Mesendoderm (in vitro differentiated cells): Measurements from ENCODE around the gene FGFBP3.
"Not testable (repeated sequence)": the region's sequence is repeated elsewhere in the genome, so short reads cannot be mapped to it uniquely, and the experiment has no call there.

Source experiments
- DNase-seq: peaks from one replicate; pipeline ENCODE4 v3.0.0; 2013
- H2AK5ac ChIP-seq: 2 replicates; pipeline ENCODE4 v1.6.1; 2013; ENCODE audit warnings: low read length, inconsistent platforms
- H2BK120ac ChIP-seq: 2 replicates; pipeline ENCODE4 v1.6.1; 2013; ENCODE audit warnings: low read depth, mild to moderate bottlenecking, low read length, moderate library complexity, mixed read lengths
- H2BK15ac ChIP-seq: replicated peaks from 2 replicates; pipeline ENCODE4 v1.6.1; 2013; ENCODE audit warnings: low read depth, mild to moderate bottlenecking, moderate library complexity
- H2BK5ac ChIP-seq: 2 replicates; pipeline ENCODE4 v1.6.1; 2013; ENCODE audit warnings: low read length, inconsistent platforms
- H3K18ac ChIP-seq: 2 replicates; pipeline ENCODE4 v1.6.1; 2013; ENCODE audit warnings: mild to moderate bottlenecking, low read length, mixed read lengths
- H3K23ac ChIP-seq: one replicate; pipeline ENCODE4 v1.6.1; 2013; ENCODE audit warnings: low read length
- H3K27ac ChIP-seq: 2 replicates; pipeline ENCODE4 v1.5.1; 2013; ENCODE audit warnings: low read depth, mild to moderate bottlenecking, inconsistent platforms, low read length, moderate library complexity
- H3K27me3 ChIP-seq: 2 replicates; pipeline ENCODE4 v1.6.1; 2013; ENCODE audit warnings: low read length, control low read depth, mild to moderate bottlenecking, inconsistent platforms; ENCODE audit not compliant: insufficient read depth, poor library complexity
- H3K36me3 ChIP-seq: 2 replicates; pipeline ENCODE4 v1.6.1; 2013; ENCODE audit warnings: low read length, inconsistent platforms; ENCODE audit not compliant: control insufficient read depth, insufficient read depth
- H3K4ac ChIP-seq: one replicate; pipeline ENCODE4 v1.6.1; 2013; ENCODE audit warnings: low read depth, mild to moderate bottlenecking, low read length, moderate library complexity
- H3K4me1 ChIP-seq: 2 replicates; pipeline ENCODE4 v1.6.1; 2013; ENCODE audit warnings: low read depth, low read length, inconsistent platforms; ENCODE audit not compliant: control insufficient read depth
- H3K4me2 ChIP-seq: 2 replicates; pipeline ENCODE4 v1.6.1; 2013; ENCODE audit warnings: low read length
- H3K4me3 ChIP-seq: 2 replicates; pipeline ENCODE4 v1.5.1; 2013; ENCODE audit warnings: mild to moderate bottlenecking, low read length
- H3K56ac ChIP-seq: one replicate; pipeline ENCODE4 v1.6.1; 2013; ENCODE audit warnings: low read length
- H3K79me1 ChIP-seq: 2 replicates; pipeline ENCODE4 v1.6.1; 2013; ENCODE audit warnings: low read length, inconsistent platforms
- H3K79me2 ChIP-seq: 2 replicates; pipeline ENCODE4 v1.6.1; 2013; ENCODE audit warnings: mild to moderate bottlenecking, low read length; ENCODE audit not compliant: control insufficient read depth, insufficient read depth
- H3K9ac ChIP-seq: 2 replicates; pipeline ENCODE4 v1.6.1; 2013; ENCODE audit warnings: low read length, inconsistent platforms
- H4K5ac ChIP-seq: one replicate; pipeline ENCODE4 v1.6.1; 2013; ENCODE audit warnings: low read length
- H4K8ac ChIP-seq: one replicate; pipeline ENCODE4 v1.6.1; 2013; ENCODE audit warnings: low read depth, mild to moderate bottlenecking, control low read depth, low read length, moderate library complexity
- WGBS: extraction: QIAGEN DNeasy Blood & Tissue Kit; methylation state at CpG from one replicate; pipeline ENCODE4 v1.1.7; 2013; ENCODE audit warnings: low lambda C conversion rate, missing lambda C conversion rate; ENCODE audit not compliant: insufficient coverage; ENCODE audit errors: extremely low coverage; 5-methylcytosine and 5-hydroxymethylcytosine counted together

FGFBP3 gene

GRCh38 chr10:91896212-91896756 lies 13.0 kb downstream of the FGFBP3 start:
- no peak overlapping the region for H2BK5ac ChIP-seq
- H3K4ac ChIP-seq, result no peak overlapping the region
- no peaks in the 10 kb centered on the region for H3K36me3 ChIP-seq
- H3K4me1 ChIP-seq, result no peaks in the 10 kb centered on the region
- no peaks in the 10 kb centered on the region for H3K27me3 ChIP-seq
- no peak overlapping the region for H4K5ac ChIP-seq
- H3K79me1 ChIP-seq, result no peaks in the 10 kb centered on the region
- H2BK120ac ChIP-seq, result no peak overlapping the region
- no peak overlapping the region for H3K23ac ChIP-seq
- H3K56ac ChIP-seq, result no peak overlapping the region
- no peak overlapping the region for H3K4me3 ChIP-seq
- H2AK5ac ChIP-seq, result no peak overlapping the region
- no peak overlapping the region for H2BK15ac ChIP-seq
- H3K79me2 ChIP-seq, result no peaks in the 10 kb centered on the region
- H3K27ac ChIP-seq, result no peak overlapping the region
- no peak for DNase-seq
- WGBS, result no CpG with 5 or more reads among the region's 3 CpGs
- H3K4me2 ChIP-seq, result no peak overlapping the region
- no peak overlapping the region for H3K9ac ChIP-seq
- H4K8ac ChIP-seq, result no peak overlapping the region
- H3K18ac ChIP-seq, result no peak overlapping the region

- not testable (repeated sequence) for H3K36me3 ChIP-seq, DNase-seq, H3K4me3 ChIP-seq, H3K18ac ChIP-seq, H3K79me1 ChIP-seq, H2BK5ac ChIP-seq, H4K5ac ChIP-seq, H3K79me2 ChIP-seq, H3K27me3 ChIP-seq, H3K4ac ChIP-seq, H3K56ac ChIP-seq, H4K8ac ChIP-seq, H2BK15ac ChIP-seq, H2BK120ac ChIP-seq, H3K27ac ChIP-seq, H3K9ac ChIP-seq, H3K4me1 ChIP-seq, H3K4me2 ChIP-seq, H3K23ac ChIP-seq, H2AK5ac ChIP-seq
- WGBS, result no CpG with 5 or more reads among the region's 14 CpGs
Observed at GRCh38 chr10:91894261-91894685, 15.0 kb downstream of the FGFBP3 start.

- Histone ChIP-seq H2BK15ac (no peak overlapping the region), H3K27ac (no peak overlapping the region), H3K9ac (no peak overlapping the region), H2BK5ac (no peak overlapping the region), H4K5ac (no peak overlapping the region), H2AK5ac (no peak overlapping the region), H3K4ac (no peak overlapping the region), H3K4me2 (no peak overlapping the region), H3K4me1 (no peaks in the 10 kb centered on the region), H3K18ac (no peak overlapping the region), H3K79me2 (no peaks in the 10 kb centered on the region), H3K56ac (no peak overlapping the region), H4K8ac (no peak overlapping the region), H3K27me3 (no peaks in the 10 kb centered on the region), H3K36me3 (no peaks in the 10 kb centered on the region), H3K79me1 (no peaks in the 10 kb centered on the region), H3K4me3 (no peak overlapping the region), H3K23ac (no peak overlapping the region), H2BK120ac (no peak overlapping the region)
- WGBS, result no CpG with 5 or more reads among the region's 2 CpGs
- no peak for DNase-seq
Observed at GRCh38 chr10:91893051-91893450, 16.2 kb downstream of the FGFBP3 start.

- Histone ChIP-seq H2BK5ac (no peak overlapping the region), H3K79me1 (no peaks in the 10 kb centered on the region), H3K23ac (no peak overlapping the region), H3K27ac (no peak overlapping the region), H2AK5ac (peak overlapping the region; percentile 80), H3K36me3 (no peaks in the 10 kb centered on the region), H3K18ac (no peak overlapping the region), H2BK15ac (peak overlapping the region; percentile 76), H4K8ac (no peak overlapping the region), H3K9ac (no peak overlapping the region), H3K79me2 (no peaks in the 10 kb centered on the region), H3K4me2 (no peak overlapping the region), H4K5ac (no peak overlapping the region), H3K56ac (no peak overlapping the region), H2BK120ac (peak overlapping the region; percentile 48), H3K4ac (no peak overlapping the region), H3K4me3 (no peak overlapping the region), H3K4me1 (no peaks in the 10 kb centered on the region), H3K27me3 (no peaks in the 10 kb centered on the region)
- WGBS, result no CpG with 5 or more reads among the region's 1 CpG
- DNase-seq, result no peak
Observed at GRCh38 chr10:91891125-91892001, 17.9 kb downstream of the FGFBP3 start.

- peak; percentile 96 for DNase-seq
- peak overlapping the region; percentile 96 for H2BK5ac ChIP-seq
- peak overlapping the region; percentile 93 for H3K27ac ChIP-seq
Observed at GRCh38 chr10:91887272-91888076, 21.8 kb downstream of the FGFBP3 start.

More at GRCh38 chr10:91887272-91888076, 21.8 kb downstream of the FGFBP3 start:
- H2AK5ac ChIP-seq, result no peak overlapping the region
- no CpG with 5 or more reads among the region's 59 CpGs for WGBS
- H3K18ac ChIP-seq, result peak overlapping the region; percentile 92
- H3K4me3 ChIP-seq, result peak overlapping the region; percentile 6
- no peak overlapping the region for H4K5ac ChIP-seq
- peak overlapping the region; percentile 93 for H3K56ac ChIP-seq
- H3K79me1 ChIP-seq, result no peaks in the 10 kb centered on the region
- H4K8ac ChIP-seq, result no peak overlapping the region
- peaks cover 15% of the 10 kb centered on the region for H3K4me1 ChIP-seq
- no peaks in the 10 kb centered on the region for H3K36me3 ChIP-seq
- peak overlapping the region; percentile 87 for H3K4ac ChIP-seq
- peak overlapping the region; percentile 47 for H2BK15ac ChIP-seq
- peak overlapping the region; percentile 81 for H3K9ac ChIP-seq
- H3K4me2 ChIP-seq, result peak overlapping the region; percentile 52
- no peaks in the 10 kb centered on the region for H3K27me3 ChIP-seq
- no peaks in the 10 kb centered on the region for H3K79me2 ChIP-seq
- H3K23ac ChIP-seq, result no peak overlapping the region
- H2BK120ac ChIP-seq, result peak overlapping the region; percentile 92
